Measurements from ENCODE around the gene PADI2.
"Not testable (repeated sequence)": the region's sequence is repeated elsewhere in the genome, so short reads cannot be mapped to it uniquely, and the experiment has no call there.

The PADI2 gene

DNA sequence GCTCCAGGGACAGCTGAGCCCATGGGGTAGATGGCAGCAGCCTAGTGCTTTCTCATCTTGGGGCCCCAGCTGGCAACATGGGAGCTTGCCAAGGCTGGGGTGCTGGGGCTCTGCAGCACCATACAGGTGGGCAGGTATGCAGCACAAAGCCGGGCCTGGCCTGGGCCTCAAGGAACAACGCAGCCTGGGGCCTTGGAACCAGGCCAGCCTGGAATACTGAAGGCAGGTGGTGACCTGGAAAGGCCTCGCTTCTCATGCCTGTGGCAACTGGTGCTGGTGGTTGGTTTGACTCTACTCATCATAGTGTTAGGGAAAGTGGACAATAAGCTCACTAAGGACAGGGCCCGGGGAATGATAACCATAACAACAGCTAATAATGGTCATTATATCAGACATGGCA is 38.4 kb downstream of the PADI2 start:
- DNase-seq = no peak

DNA sequence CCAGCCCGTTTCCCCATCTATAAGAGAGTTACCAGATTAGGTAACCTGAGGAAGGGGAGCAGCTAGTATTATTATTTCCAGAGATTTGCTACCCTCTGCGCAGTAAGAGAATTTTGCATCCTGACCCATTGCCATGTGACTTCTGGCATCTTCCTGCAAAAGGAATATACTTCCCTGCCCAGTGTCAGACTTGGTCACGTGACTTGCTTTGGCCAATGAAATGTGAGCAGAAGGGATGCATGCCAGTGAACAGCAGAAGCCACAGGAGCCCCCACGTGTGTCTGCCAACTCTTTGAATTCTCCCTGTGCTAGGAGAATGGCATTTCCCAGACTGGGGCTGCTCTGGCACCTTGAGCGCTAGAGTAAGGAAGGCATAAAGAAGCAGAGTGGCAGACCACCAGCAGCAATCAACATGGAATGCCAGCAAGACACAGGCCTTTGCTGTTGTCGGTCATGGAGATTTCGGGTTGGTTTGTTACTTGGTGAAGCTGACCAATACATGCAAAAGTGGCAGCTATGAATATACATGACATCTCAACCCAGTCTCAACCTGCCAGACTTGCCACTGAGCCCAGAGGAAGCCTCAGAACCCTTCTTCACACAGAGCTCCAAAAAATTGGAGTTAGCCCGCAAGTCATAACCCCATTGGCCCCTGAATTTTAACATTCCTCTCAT is 39.0 kb downstream of the PADI2 start:
- no peak for DNase-seq

- no peak for DNase-seq
Measured at GRCh38 chr1:17078991-17079868, 40.0 kb downstream of the PADI2 start.

DNA sequence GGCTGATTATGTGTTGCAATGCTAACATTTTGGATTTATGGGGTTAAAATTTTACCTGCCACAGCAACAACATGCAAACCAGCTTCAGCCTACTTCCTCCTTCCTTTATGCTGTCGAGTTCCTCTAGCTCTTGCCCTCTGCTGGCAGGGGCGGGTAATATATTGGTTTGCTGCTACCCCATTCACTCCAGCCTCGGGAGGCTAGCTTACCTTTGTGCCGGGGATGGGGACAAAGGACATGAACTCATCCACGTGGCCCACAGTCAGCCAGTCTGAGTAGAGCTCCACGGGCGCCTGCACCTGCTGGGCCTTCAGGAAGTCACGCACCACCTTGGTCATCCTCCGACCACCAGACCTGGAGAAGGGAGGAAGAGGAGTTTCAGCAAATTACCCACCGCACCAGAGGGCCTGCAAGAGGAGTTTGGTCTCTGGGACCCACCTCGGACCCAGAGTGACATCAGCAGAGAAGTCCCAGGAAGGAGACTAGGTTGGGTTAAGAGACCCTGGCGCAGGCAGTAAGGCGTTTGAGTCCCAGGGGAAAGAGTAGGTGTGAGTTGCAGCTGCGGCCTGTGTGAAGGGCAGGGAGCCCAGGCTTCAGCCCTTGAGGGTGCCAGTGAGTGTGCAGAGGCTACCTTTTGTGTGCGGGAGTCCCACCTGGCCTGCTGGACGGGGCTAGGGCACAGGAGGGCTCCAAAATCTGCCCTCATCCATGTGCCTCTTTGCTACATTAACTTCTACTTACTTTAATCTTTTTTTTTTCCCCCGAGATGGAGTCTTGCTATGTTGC is 43.6 kb downstream of the PADI2 start:
- DNase-seq = no peak

- no peak for DNase-seq
Measured at GRCh38 chr1:17071794-17072193, 47.5 kb downstream of the PADI2 start.

- DNase-seq = no peak
Measured at GRCh38 chr1:17070163-17070525, 49.1 kb downstream of the PADI2 start.

- no peak for DNase-seq
Measured at GRCh38 chr1:17069452-17070162, 49.6 kb downstream of the PADI2 start.

- DNase-seq = no peak
Measured at GRCh38 chr1:17068789-17069188, 50.5 kb downstream of the PADI2 start.

DNA sequence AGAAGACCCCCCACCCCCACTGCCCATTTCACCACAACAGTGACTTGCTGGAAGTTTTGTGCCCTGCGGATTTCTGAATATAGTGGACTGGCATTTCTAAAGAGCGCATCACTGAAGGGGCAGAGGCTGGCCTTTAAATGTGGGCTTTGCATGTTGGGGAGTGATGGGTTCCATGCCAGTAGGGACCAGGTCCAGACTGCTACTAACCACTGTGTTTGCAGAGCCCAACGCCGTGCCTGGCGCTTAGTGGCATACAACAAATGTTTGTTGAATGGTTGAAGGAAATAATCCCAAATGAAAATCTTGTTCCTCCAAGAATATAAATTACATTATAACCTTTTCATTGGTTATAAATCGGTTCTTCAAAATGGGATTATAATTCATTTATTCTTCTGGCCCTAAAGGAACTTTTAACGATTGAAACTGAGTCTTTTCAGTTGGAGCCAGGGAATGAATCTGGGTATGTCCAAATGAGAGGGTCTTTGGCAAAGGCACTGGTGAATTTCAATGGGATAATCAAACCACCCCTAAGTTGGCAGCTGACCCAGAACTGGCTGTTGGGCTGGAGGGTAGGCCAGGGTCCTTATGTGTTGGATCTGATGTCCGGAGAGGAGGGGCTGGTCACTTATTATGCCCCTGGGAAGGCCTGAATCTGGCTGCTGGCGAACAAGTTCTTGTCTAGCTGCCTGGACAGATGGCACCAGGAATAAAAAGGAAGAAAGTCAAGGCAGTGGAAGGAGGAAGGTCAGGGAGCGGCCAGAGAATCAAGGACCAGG is 51.6 kb downstream of the PADI2 start:
- no peak for DNase-seq

GRCh38 chr1:17067069-17067426 is 52.2 kb downstream of the PADI2 start:
- DNase-seq = no peak

DNA sequence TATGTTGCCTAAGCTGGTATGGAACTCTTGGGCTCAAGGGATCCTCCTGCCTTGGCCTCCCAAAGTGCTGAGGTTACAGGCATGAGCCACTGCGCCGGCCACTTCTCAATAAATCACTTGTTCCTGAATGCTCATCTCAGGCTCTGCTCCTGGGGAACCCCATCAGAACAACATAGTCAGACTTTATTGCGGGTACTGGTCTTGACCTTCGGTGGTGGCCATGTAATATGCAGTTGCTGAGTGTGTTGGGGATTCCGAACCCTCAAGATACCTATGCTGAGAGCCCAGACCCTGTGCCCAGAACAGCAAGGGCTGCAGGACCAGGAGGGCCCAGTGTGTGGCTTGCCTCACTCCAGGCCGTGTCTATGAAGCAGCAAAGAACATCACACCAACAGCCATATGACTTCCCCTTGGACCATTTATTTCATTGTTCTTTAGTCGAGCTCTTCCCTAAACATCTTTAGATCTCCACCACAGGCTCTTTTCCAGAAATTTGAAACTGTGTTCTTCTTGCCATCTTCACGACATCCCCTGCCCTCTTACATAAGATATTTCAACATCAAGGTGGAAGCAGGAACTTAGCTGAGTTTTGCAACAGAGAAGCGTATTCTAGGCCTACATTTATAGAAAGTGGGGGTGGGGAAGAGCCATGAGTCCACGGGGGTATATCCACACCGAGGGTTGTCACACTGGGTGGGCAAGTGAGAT is 52.7 kb downstream of the PADI2 start:
- DNase-seq = no peak

- no peak for DNase-seq
Measured at GRCh38 chr1:17065666-17066065, 53.6 kb downstream of the PADI2 start.

DNA sequence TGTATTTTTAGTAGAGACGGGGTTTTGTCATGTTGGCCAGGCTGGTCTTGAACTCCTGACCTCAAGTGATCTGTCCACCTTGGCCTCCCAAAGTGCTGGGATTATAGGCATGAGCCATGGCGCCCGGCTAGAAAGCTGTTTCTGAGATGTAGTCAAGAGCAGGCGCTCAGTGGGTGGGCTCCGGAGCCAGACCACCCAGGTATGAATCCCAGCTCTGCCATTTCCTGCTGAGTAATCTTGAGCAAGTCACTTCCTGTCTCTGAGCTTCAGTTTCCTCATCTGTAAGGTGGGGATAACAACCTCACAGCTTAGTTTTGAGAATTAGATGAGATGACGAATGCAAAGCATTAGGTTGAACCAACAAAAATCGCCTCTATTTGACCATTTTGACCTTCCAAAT is 56.5 kb downstream of the PADI2 start:
- not testable (repeated sequence) for DNase-seq

DNA sequence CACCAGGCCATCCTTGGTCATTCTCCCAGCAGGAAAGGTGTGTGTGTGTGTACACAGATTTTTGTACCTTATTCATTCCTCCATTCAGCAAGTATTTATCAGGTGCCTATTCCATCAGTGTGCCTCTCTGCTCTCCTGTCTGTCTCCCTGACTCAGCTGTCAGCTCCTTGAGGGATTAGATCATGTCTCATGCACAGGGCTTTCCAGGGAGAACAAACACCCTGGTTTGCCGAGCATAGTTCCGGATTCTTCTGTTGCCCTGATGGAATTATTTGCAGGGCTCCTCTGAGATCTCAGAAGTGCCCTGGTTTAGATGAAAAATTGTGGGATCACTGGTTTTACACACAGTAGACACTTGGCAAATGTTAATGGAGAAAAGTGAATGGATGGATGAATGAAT is 57.4 kb downstream of the PADI2 start:
- DNase-seq = no peak

GRCh38 chr1:17061486-17061885 is 57.8 kb downstream of the PADI2 start:
- no peak for DNase-seq

- no peak for DNase-seq
Measured at GRCh38 chr1:17060306-17060749, 58.9 kb downstream of the PADI2 start.

DNA sequence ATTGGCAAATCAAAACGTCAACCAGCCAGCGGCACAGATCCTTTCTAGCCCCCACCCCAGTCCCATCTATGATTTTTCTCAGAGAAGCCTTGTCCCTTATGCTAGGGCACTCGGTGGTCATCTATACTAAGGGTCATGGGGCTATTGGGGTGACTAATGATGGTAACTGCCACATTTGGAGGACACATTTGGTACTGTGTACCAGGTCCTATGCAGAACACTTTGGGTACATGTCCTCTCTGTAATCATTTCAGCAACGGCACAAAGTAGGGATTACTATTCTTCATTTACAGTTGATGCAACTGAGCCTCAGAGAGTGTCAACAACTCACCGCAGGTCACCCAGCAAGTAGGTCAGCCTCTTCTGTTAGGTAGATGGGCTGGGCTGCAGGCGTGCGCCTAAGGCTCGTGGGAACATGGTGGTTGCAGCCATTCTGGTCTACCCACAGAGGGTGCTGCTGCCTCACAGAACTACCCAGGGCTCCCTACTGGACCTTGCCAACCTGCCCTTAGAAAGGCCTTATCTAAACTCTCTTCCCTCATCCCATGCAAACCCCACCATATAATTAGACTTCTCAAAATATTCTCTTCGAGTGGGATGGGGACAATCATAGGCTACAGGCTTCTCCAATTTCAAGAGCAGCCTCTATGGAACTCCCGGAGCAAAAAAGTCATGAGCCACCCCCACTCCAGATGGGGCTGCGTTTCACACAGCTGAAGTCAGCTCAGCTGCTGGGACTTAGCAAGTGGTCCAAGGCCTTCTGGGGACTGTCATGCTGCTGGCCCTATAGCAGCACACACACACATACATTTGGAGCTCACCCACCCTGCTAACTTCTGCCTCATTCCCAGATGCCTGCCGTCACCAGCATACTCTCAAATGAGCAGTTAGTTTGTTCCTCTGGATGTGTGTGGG is 59.6 kb downstream of the PADI2 start:
- DNase-seq = no peak

GRCh38 chr1:17056551-17056950 is 62.7 kb downstream of the PADI2 start:
- no peak for DNase-seq

DNA sequence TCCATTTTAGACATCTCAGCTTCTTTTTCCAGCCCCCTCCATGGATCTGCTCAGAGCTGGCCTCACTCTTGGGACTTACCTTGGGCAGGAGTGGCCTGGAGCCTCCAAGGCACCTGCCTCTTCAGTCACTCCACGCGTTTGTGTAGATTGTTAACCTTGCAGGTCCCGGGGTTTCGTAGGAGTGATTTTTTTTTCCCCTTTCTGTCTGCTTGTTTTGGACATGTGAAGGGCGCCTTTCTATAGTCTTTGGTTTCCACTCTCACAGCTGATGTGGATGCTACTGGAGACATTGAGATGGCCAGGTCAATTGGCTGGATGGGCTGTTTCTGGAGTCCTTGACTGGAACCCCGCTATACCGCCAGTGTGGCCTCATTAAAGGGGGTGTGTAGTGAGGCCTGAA is 63.5 kb downstream of the PADI2 start:
- no peak for DNase-seq

DNA sequence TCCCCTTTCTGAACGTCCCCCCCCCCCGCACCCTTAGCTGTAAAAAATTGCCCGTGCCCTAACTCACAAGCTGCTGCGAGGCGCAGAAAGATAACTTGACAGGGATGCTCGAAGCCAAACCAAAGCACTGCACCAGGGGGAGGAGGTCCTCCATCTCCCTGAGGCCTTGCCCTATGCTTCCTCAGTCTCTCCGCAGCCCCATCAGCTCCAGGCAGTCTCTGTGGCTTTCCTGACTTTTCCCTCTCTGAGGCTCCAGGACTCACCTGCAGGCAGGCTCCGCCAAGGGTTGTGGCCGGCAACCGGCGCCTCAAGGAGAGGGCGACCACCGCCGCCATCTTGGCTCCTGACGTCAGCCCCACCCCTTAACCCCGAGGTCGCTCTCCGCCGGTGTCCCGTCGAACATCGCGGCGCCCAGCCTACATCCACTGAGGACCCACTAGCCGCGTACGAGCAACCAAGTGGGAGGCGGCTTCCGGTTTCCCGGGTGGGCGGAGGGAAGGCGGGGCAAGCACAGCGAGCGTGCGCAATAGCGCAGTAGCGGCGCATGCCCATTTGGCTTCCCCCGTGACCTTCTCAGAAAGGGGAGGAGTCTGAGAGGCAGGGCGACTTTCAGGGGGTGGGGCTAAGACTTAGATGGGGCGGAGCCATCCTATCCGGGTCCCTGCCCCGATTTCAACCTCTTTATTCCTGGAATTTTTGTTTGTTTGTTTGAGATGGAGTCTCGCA is 65.4 kb downstream of the PADI2 start, which contains the start of gene SDHB:
Gene SDHB, minus strand, starts transcription at position 348 of the 726 bp plus-strand sequence. Its CDS starts 13 bp downstream, at position 335.
- DNase-seq = peak; percentile 99
